Measurements from ENCODE around the gene FOXF1. TPM values are rescaled to one million over a fixed set of nuclear protein-coding genes. Genes with fewer than 3 reads are reported as not detected.
A peak's percentile ranks its signal among the peaks of the same experiment; 100 is the strongest.

FOXF1 gene
- total and polyA plus RNA-seq, 2 donors from 2014 or later: 0.57 to 0.67 TPM

DNA sequence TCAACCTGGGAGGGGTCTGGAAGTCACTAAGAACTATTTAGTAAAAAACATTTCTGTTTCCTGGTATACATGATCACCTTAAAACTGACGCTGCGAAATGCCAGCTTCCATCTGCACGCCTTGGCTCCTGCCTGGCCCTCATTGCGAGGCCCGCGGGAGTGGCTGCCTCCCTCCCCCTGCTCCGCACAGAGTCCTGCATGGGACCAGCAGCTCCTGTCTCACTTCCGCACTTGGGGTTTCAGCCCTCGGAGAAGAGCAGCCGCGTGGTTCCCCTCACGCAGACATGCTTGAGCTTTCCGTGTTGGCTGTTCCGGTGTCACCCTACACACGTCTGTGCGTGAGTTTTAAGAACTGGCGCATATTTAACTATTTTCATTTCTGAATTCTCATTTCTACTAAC, 26.3 kb downstream of the FOXF1 start:
- H3K4me1 ChIP-seq (ENCODE audit: control insufficient read depth in 2 of 3, insufficient read depth in 2 of 3, low read depth in 1 of 3, low read length in 3 of 3): no peaks in the 10 kb centered on the region
- intact Hi-C loops (cut with DNase I): no loop called here
- no peaks in the 10 kb centered on the region for H3K9me3 ChIP-seq (ENCODE audit: control insufficient read depth in 2 of 3, insufficient read depth in 1 of 3, low read length in 3 of 3)
- no peaks in the 10 kb centered on the region for H3K27me3 ChIP-seq (ENCODE audit: control insufficient read depth, insufficient read depth, low read length)
- FAIRE-seq (no peak), DNase-seq (peak in 1 of 5 donors; percentile 70)
- no peak overlapping the region for H3K27ac ChIP-seq (ENCODE audit: low read depth in 2 of 2, low read length in 2 of 2)
- H3K9ac ChIP-seq (ENCODE audit: low read length in 3 of 3): no peak overlapping the region
- TF ChIP-seq, protein P1, sequence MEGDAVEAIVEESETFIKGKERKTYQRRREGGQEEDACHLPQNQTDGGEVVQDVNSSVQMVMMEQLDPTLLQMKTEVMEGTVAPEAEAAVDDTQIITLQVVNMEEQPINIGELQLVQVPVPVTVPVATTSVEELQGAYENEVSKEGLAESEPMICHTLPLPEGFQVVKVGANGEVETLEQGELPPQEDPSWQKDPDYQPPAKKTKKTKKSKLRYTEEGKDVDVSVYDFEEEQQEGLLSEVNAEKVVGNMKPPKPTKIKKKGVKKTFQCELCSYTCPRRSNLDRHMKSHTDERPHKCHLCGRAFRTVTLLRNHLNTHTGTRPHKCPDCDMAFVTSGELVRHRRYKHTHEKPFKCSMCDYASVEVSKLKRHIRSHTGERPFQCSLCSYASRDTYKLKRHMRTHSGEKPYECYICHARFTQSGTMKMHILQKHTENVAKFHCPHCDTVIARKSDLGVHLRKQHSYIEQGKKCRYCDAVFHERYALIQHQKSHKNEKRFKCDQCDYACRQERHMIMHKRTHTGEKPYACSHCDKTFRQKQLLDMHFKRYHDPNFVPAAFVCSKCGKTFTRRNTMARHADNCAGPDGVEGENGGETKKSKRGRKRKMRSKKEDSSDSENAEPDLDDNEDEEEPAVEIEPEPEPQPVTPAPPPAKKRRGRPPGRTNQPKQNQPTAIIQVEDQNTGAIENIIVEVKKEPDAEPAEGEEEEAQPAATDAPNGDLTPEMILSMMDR (IDR thresholded peaks at IDR 0.05; ENCODE audit: borderline replicate concordance, extremely low read depth, insufficient read depth): no peak
- H3K36me3 ChIP-seq (ENCODE audit: control insufficient read depth in 2 of 3, insufficient read depth in 3 of 3, low read length in 3 of 3): peaks cover 3 to 37% (median 11%) of the 10 kb centered on the region in 3 donors
- H3K4me3 ChIP-seq (ENCODE audit: low read length in 3 of 3): no peak overlapping the region

DNA sequence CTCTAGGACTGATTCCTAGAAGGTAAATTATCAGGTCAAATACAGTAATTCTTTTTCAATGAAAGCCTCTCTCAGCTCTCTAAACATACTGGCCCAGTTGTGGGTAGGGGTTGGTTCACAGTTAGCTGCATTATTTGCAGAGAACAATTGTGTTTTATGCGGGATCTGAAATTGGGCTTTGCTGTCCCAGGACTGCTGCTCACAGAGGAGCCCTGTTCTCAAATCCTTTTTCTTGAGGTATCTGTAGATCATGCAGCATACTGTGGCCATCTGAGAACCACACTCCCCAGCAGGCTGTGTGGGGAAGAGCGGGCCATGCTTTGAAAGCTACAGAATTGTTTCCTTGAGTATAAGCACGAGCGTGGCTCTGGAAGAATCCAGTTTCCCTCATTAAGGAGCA, 27.2 kb downstream of the FOXF1 start:
- FAIRE-seq (no peak), DNase-seq (no peak)
- Histone ChIP-seq H3K9me3 (ENCODE audit: control insufficient read depth in 2 of 3, insufficient read depth in 1 of 3, low read length in 3 of 3) (no peaks in the 10 kb centered on the region), H3K36me3 (ENCODE audit: control insufficient read depth in 2 of 3, insufficient read depth in 3 of 3, low read length in 3 of 3) (peaks cover 3 to 42% (median 19%) of the 10 kb centered on the region in 3 donors), H3K4me3 (ENCODE audit: low read length in 3 of 3) (no peak overlapping the region), H3K4me1 (ENCODE audit: control insufficient read depth in 2 of 3, insufficient read depth in 2 of 3, low read depth in 1 of 3, low read length in 3 of 3) (no peaks in the 10 kb centered on the region), H3K9ac (ENCODE audit: low read length in 3 of 3) (no peak overlapping the region), H3K27me3 (ENCODE audit: control insufficient read depth, insufficient read depth, low read length) (no peaks in the 10 kb centered on the region), H3K27ac (ENCODE audit: low read depth in 2 of 2, low read length in 2 of 2) (no peak overlapping the region)
- TF ChIP-seq, protein P1 (IDR thresholded peaks at IDR 0.05; ENCODE audit: borderline replicate concordance, extremely low read depth, insufficient read depth): no peak
- intact Hi-C loops (cut with DNase I): no loop called here

DNA sequence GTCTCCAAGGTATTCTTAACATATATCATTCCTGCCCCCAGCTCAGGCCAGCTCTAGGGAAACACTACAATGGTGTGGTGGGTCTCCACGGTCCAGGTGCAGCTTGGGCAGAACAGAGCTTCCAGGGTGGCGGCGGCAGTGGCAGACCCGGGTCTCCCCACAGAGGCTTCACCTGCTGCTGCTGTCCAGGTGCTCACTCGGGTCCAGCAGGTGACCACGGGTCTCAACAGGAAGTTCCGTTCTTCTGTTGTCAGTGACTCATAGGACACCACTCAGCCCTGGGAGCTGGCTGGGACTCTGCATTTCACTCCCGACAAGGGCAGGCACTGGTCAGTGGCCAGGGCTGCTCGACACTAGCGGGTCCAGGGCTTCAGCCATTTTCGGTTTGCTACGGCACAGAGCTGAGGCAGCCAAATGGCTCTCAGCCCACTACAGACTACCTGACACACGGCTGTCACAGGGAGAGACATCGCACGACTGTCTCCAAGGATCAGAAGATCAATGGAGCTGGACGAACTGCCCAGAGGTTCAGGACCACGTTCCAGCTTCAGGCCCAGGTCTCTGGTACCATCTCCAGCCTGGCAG, 28.0 kb downstream of the FOXF1 start:
- intact Hi-C loops (cut with DNase I): no loop called here
- peak in 1 of 5 donors; percentile 40 for DNase-seq
- no peaks in the 10 kb centered on the region for H3K27me3 ChIP-seq (ENCODE audit: control insufficient read depth, insufficient read depth, low read length)
- H3K36me3 ChIP-seq (ENCODE audit: control insufficient read depth in 2 of 3, insufficient read depth in 3 of 3, low read length in 3 of 3): peaks cover 3 to 42% (median 22%) of the 10 kb centered on the region in 3 donors
- H3K9me3 ChIP-seq (ENCODE audit: control insufficient read depth in 2 of 3, insufficient read depth in 1 of 3, low read length in 3 of 3): no peaks in the 10 kb centered on the region
- FAIRE-seq: no peak
- H3K9ac ChIP-seq (ENCODE audit: low read length in 3 of 3): no peak overlapping the region
- TF ChIP-seq, protein P1 (IDR thresholded peaks at IDR 0.05; ENCODE audit: borderline replicate concordance, extremely low read depth, insufficient read depth): no peak
- no peaks in the 10 kb centered on the region for H3K4me1 ChIP-seq (ENCODE audit: control insufficient read depth in 2 of 3, insufficient read depth in 2 of 3, low read depth in 1 of 3, low read length in 3 of 3)
- H3K4me3 ChIP-seq (ENCODE audit: low read length in 3 of 3): no peak overlapping the region
- H3K27ac ChIP-seq (ENCODE audit: low read depth in 2 of 2, low read length in 2 of 2): no peak overlapping the region

DNA sequence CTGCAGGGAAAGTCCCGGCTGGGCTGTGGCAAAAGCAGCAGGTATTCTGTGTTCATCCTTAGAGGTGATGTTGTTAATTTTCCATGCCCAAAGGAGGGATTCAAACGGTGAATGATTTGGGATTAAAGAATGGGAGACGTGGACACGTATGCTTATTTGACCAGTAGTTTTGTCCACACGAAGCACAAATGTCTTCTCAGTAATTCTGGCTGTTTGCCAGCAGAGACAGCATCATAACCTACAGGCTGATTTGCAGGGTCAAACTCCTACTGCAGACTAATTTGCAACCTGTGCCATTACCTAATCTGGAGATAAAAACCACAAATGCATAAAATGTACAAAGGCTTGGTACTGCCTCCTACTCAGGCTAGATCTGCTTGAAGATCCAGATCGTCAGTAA, 30.6 kb downstream of the FOXF1 start:
- DNase-seq (no peak), FAIRE-seq (no peak)
- Histone ChIP-seq H3K9ac (ENCODE audit: low read length in 3 of 3) (no peak overlapping the region), H3K4me3 (ENCODE audit: low read length in 3 of 3) (no peak overlapping the region), H3K27me3 (ENCODE audit: control insufficient read depth, insufficient read depth, low read length) (no peaks in the 10 kb centered on the region), H3K36me3 (ENCODE audit: control insufficient read depth in 2 of 3, insufficient read depth in 3 of 3, low read length in 3 of 3) (peaks cover 3 to 43% (median 22%) of the 10 kb centered on the region in 3 donors), H3K4me1 (ENCODE audit: control insufficient read depth in 2 of 3, insufficient read depth in 2 of 3, low read depth in 1 of 3, low read length in 3 of 3) (no peaks in the 10 kb centered on the region), H3K27ac (ENCODE audit: low read depth in 2 of 2, low read length in 2 of 2) (no peak overlapping the region), H3K9me3 (ENCODE audit: control insufficient read depth in 2 of 3, insufficient read depth in 1 of 3, low read length in 3 of 3) (no peaks in the 10 kb centered on the region)
- intact Hi-C loops (cut with DNase I): no loop called here
- TF ChIP-seq, protein P1 (IDR thresholded peaks at IDR 0.05; ENCODE audit: borderline replicate concordance, extremely low read depth, insufficient read depth): no peak

Data from kidney (tissue), 14 donors.